ENCODE results near the gene ANKS4B. TPM values are rescaled to one million over a fixed set of nuclear protein-coding genes. Genes with fewer than 3 reads are reported as not detected.
"Not testable (repeated sequence)": the region's sequence is repeated elsewhere in the genome, so short reads cannot be mapped to it uniquely, and the experiment has no call there.

The ANKS4B gene
- polyA plus RNA-seq, 4 donors: 0.14 to 5.6 (median 4.0) TPM

- no peak for DNase-seq (ENCODE audit: low read depth in 4 of 4, low spot score in 3 of 4)
Measured at GRCh38 chr16:21217121-21217520, 16.4 kb upstream of the ANKS4B start.

GRCh38 chr16:21218153-21218552 is 15.3 kb upstream of the ANKS4B start:
- no peak for DNase-seq (ENCODE audit: low read depth in 4 of 4, low spot score in 3 of 4)

- no peak for DNase-seq (ENCODE audit: low read depth in 4 of 4, low spot score in 3 of 4)
Measured at GRCh38 chr16:21219551-21219950, 13.9 kb upstream of the ANKS4B start.

- no peak for DNase-seq (ENCODE audit: low read depth in 4 of 4, low spot score in 3 of 4)
Measured at GRCh38 chr16:21222495-21223337, 10.8 kb upstream of the ANKS4B start.

- no peak for DNase-seq (ENCODE audit: low read depth in 4 of 4, low spot score in 3 of 4)
Measured at GRCh38 chr16:21223787-21224186, 9.7 kb upstream of the ANKS4B start.

- no peak for DNase-seq (ENCODE audit: low read depth in 4 of 4, low spot score in 3 of 4)
Measured at GRCh38 chr16:21224800-21225199, 8.7 kb upstream of the ANKS4B start.

- DNase-seq (ENCODE audit: low read depth in 4 of 4, low spot score in 3 of 4): no peak
Measured at GRCh38 chr16:21226749-21227148, 6.8 kb upstream of the ANKS4B start.

- no peak for DNase-seq (ENCODE audit: low read depth in 4 of 4, low spot score in 3 of 4)
Measured at GRCh38 chr16:21227866-21228265, 5.6 kb upstream of the ANKS4B start.

- no peak for DNase-seq (ENCODE audit: low read depth in 4 of 4, low spot score in 3 of 4)
Measured at GRCh38 chr16:21228361-21228872, 5.1 kb upstream of the ANKS4B start.

- DNase-seq (ENCODE audit: low read depth in 4 of 4, low spot score in 3 of 4): no peak
Measured at GRCh38 chr16:21233045-21233520, 416 bp upstream of the ANKS4B start.

GRCh38 chr16:21235199-21235585 is 1.7 kb downstream of the ANKS4B start:
- no peak for DNase-seq (ENCODE audit: low read depth in 4 of 4, low spot score in 3 of 4)

- no peak for DNase-seq (ENCODE audit: low read depth in 4 of 4, low spot score in 3 of 4)
Measured at GRCh38 chr16:21236831-21237230, 3.3 kb downstream of the ANKS4B start.

GRCh38 chr16:21239646-21240045 is 6.1 kb downstream of the ANKS4B start:
- no peak for DNase-seq (ENCODE audit: low read depth in 4 of 4, low spot score in 3 of 4)

- no peak for DNase-seq (ENCODE audit: low read depth in 4 of 4, low spot score in 3 of 4)
Measured at GRCh38 chr16:21242756-21243155, 9.3 kb downstream of the ANKS4B start.

- DNase-seq (ENCODE audit: low read depth in 4 of 4, low spot score in 3 of 4): no peak
Measured at GRCh38 chr16:21244518-21245215, 11.2 kb downstream of the ANKS4B start.

- not testable (repeated sequence) for DNase-seq (ENCODE audit: low read depth in 4 of 4, low spot score in 3 of 4)
Measured at GRCh38 chr16:21248179-21248578, 14.7 kb downstream of the ANKS4B start.

- no peak for DNase-seq (ENCODE audit: low read depth in 4 of 4, low spot score in 3 of 4)
Measured at GRCh38 chr16:21250072-21250923, 16.8 kb downstream of the ANKS4B start.

- no peak for DNase-seq (ENCODE audit: low read depth in 4 of 4, low spot score in 3 of 4)
Measured at GRCh38 chr16:21253470-21253869, 20.0 kb downstream of the ANKS4B start.

GRCh38 chr16:21256636-21257035 is 23.1 kb downstream of the ANKS4B start:
- DNase-seq (ENCODE audit: low read depth in 4 of 4, low spot score in 3 of 4): no peak

- no peak for DNase-seq (ENCODE audit: low read depth in 4 of 4, low spot score in 3 of 4)
Measured at GRCh38 chr16:21257284-21257683, 23.8 kb downstream of the ANKS4B start.
